Spleen (tissue), 11 donors: ENCODE measurements around the gene FKRP. TPM values are rescaled to one million over a fixed set of nuclear protein-coding genes. Genes with fewer than 3 reads are reported as not detected.
"Not testable (repeated sequence)": the region's sequence is repeated elsewhere in the genome, so short reads cannot be mapped to it uniquely, and the experiment has no call there.

Experiments used
- DNase-seq: peaks from one replicate; pipeline ENCODE4 v3.0.0-alpha.2; 2020
- H3K27ac ChIP-seq, 8 donors: fragments of 200-600 bp; sonication (generic) in 7 of 8; 1 replicate in 4 of 8; 2 replicates in 4 of 8; pipeline versions ENCODE4 v1.5.0 to v1.8.0; 2016 to 2021; ENCODE audit warnings: inconsistent platforms in 4 of 8, mild to moderate bottlenecking in 4 of 8, moderate library complexity in 1 of 8
- H3K27me3 ChIP-seq, 7 donors: fragments of 200-600 bp; sonication (generic) in 6 of 7; replicated peaks in 1 of 7; 1 replicate in 4 of 7; 2 replicates in 3 of 7; pipeline versions ENCODE4 v1.5.0 to v1.8.0; 2016 to 2021; ENCODE audit warnings: inconsistent platforms in 3 of 7, mild to moderate bottlenecking in 1 of 7
- H3K36me3 ChIP-seq, 6 donors: fragments of 200-600 bp; sonication (generic) in 5 of 6; 1 replicate in 4 of 6; 2 replicates in 2 of 6; pipeline versions ENCODE4 v1.5.0 to v1.8.0; 2016 to 2021; ENCODE audit warnings: inconsistent platforms in 2 of 6
- H3K4me1 ChIP-seq, 6 donors: fragments of 200-600 bp; sonication (generic) in 5 of 6; 1 replicate in 3 of 6; 2 replicates in 3 of 6; pipeline versions ENCODE4 v1.5.0 to v1.8.0; 2016 to 2021; ENCODE audit warnings: inconsistent platforms in 3 of 6
- H3K4me3 ChIP-seq, 8 donors: fragments of 200-600 bp; sonication (generic) in 7 of 8; 1 replicate in 4 of 8; 2 replicates in 4 of 8; pipeline versions ENCODE4 v1.5.0 to v1.8.0; 2016 to 2021; ENCODE audit warnings: inconsistent platforms in 4 of 8, mild to moderate bottlenecking in 4 of 8, moderate library complexity in 2 of 8
- H3K9me3 ChIP-seq, 8 donors: fragments of 200-600 bp; sonication (generic) in 7 of 8; 1 replicate in 4 of 8; 2 replicates in 4 of 8; pipeline versions ENCODE4 v1.5.0 to v1.8.0; 2016 to 2021; ENCODE audit warnings: inconsistent platforms in 4 of 8
- POLR2A ChIP-seq, 3 donors: fragments of 450-650 bp; IDR thresholded peaks; one replicate each; pipeline ENCODE4 v1.5.1; 2017; ENCODE audit warnings: antibody characterized with exemption in 3 of 3, mild to moderate bottlenecking in 1 of 3
- POLR2AphosphoS5 ChIP-seq, 3 donors: sonication (generic); formaldehyde crosslinking; IDR thresholded peaks; one replicate each; pipeline ENCODE4 v1.5.1; 2017; ENCODE audit warnings: antibody characterized with exemption in 3 of 3
- WGBS, 5 donors: extraction: QIAGEN DNeasy Blood & Tissue Kit in 3 of 5; methylation state at CpG; one replicate each; pipeline versions ENCODE4 v1.1.5 to v1.1.7; 2013 to 2018; 5-methylcytosine and 5-hydroxymethylcytosine counted together
- intact Hi-C: fragments of 100-400 bp; cut with DNase I; formaldehyde crosslinking; loops from one replicate; pipeline ENCODE4 v1.15.0; 2023; ENCODE audit warnings: low total_unique reads
- microRNA-seq, 3 donors: library from miRNA; unstranded; fragments of <30 nt; microRNA quantifications; one replicate each; pipeline versions ENCODE4 to v1.1.0, GENCODE V29; 2019 to 2020
- polyA plus RNA-seq, 3 donors: library from polyadenylated mRNA; stranded (reverse); fragments of 200-250 nt; gene quantifications; one replicate each; pipeline ENCODE4 v1.2.1, GENCODE V29; 2013
- small RNA-seq, 4 donors: library from RNA; depleted of rRNA; stranded (forward); fragments of <200 nt; gene quantifications; one replicate each; pipeline ENCODE3, GENCODE V24; 2016
- total RNA-seq, 7 donors: library from RNA; depleted of rRNA in 3 of 7; stranded (reverse); fragments of >200 nt in 3 of 7; fragmentation: NEBNext Ultra II Directional in 4 of 7; extraction: Animal tissue kit (Norgen Biotek cat#: 25700) in 4 of 7; gene quantifications; one replicate each; pipeline versions ENCODE4 v1.1.0 to v1.2.1, GENCODE V29; 2016 to 2021
- TF ChIP-seq, protein P1 (sequence below), 11 experiments: fragments of 200-600 bp in 7 of 11; fragments of 450-650 bp in 4 of 11; sonication (generic) in 4 of 11; IDR thresholded peaks in 8 of 11; conservative IDR thresholded peaks in 3 of 11; 1 replicate in 7 of 11; 2 replicates in 4 of 11; pipeline versions ENCODE4 v1.4.0 to v1.8.0; 2016 to 2021; ENCODE audit warnings: antibody characterized with exemption in 11 of 11, inconsistent platforms in 4 of 11, mild to moderate bottlenecking in 1 of 11
- donor health status: healthy with polysubstance abuse.
- donor health status: DM: no; HTN: no; CAD: no; lungs with moderate emphysema.
- donor health status: DM: no; HTN: no; CAD: no.
- donor health status: Bipolar disorder and iron deficiency.
- donor health status: healthy.
- donor health status: DM: no; HTN: no; CAD: no.
- donor health status: DM: yes; HTN: yes; CAD: no.

The FKRP gene
- total and polyA plus RNA-seq, 10 donors, result 5.3 to 24.8 (median 18.8) TPM

DNA sequence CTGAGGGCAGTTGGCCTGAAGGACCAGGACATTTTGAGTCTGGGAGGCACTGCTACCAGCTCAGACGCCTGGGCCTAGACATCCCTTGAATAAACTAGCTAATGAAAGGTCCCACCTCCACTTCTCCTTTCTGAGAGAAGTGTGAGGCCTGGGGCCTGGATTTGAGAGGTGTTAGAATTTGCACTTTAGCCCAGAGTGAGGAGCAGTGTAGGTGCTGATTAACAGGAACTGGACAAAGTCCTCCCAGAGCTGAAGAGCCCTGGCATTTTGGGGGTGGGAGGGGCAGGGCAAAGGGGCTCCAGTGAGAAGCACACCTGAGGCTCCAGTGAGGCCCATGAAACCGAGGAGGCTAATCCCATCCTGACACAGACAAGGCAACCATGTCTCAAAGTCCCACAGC lies 57.7 kb downstream of the FKRP start:
- TF ChIP-seq POLR2A (IDR thresholded peaks at IDR 0.05) (no peak), POLR2AphosphoS5 (IDR thresholded peaks at IDR 0.05) (no peak)
- TF ChIP-seq, protein P1, sequence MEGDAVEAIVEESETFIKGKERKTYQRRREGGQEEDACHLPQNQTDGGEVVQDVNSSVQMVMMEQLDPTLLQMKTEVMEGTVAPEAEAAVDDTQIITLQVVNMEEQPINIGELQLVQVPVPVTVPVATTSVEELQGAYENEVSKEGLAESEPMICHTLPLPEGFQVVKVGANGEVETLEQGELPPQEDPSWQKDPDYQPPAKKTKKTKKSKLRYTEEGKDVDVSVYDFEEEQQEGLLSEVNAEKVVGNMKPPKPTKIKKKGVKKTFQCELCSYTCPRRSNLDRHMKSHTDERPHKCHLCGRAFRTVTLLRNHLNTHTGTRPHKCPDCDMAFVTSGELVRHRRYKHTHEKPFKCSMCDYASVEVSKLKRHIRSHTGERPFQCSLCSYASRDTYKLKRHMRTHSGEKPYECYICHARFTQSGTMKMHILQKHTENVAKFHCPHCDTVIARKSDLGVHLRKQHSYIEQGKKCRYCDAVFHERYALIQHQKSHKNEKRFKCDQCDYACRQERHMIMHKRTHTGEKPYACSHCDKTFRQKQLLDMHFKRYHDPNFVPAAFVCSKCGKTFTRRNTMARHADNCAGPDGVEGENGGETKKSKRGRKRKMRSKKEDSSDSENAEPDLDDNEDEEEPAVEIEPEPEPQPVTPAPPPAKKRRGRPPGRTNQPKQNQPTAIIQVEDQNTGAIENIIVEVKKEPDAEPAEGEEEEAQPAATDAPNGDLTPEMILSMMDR (IDR thresholded peaks at IDR 0.05 in 8 of 11, conservative IDR thresholded peaks at IDR 0.05 in 3 of 11), result no peak
- H3K9me3 ChIP-seq, result no peaks in the 10 kb centered on the region
- H3K27me3 ChIP-seq, result no peaks in the 10 kb centered on the region
- no peak overlapping the region for H3K4me3 ChIP-seq
- no peaks in the 10 kb centered on the region for H3K4me1 ChIP-seq
- no peak overlapping the region for H3K27ac ChIP-seq
- intact Hi-C loops, result no loop called here
- WGBS, 5 donors, result 73 to 91% (median 78%) methylated on average over 2 of the region's 2 CpGs
- H3K36me3 ChIP-seq, result no peaks in the 10 kb centered on the region
- no peak for DNase-seq

- DNase-seq, H3K9me3 ChIP-seq, H3K27ac ChIP-seq, H3K36me3 ChIP-seq, H3K27me3 ChIP-seq, H3K4me1 ChIP-seq, intact Hi-C loops, H3K4me3 ChIP-seq: not testable (repeated sequence)
- 89 to 96% (median 93%) methylated on average over 4 of the region's 4 CpGs for WGBS, 5 donors
Observed at GRCh38 chr19:46804432-46804831, 58.6 kb downstream of the FKRP start.

GRCh38 chr19:46806656-46807055 lies 60.8 kb downstream of the FKRP start:
- Histone ChIP-seq H3K27ac (no peak overlapping the region), H3K36me3 (no peaks in the 10 kb centered on the region), H3K27me3 (no peaks in the 10 kb centered on the region), H3K4me3 (no peak overlapping the region), H3K4me1 (no peaks in the 10 kb centered on the region), H3K9me3 (no peaks in the 10 kb centered on the region)
- WGBS, 5 donors, result 87 to 94% (median 91%) methylated on average over 7 of the region's 7 CpGs
- DNase-seq, result no peak
- TF ChIP-seq POLR2AphosphoS5 (IDR thresholded peaks at IDR 0.05), result no peak
- no peak for TF ChIP-seq POLR2A (IDR thresholded peaks at IDR 0.05)
- TF ChIP-seq, protein P1 (IDR thresholded peaks at IDR 0.05 in 8 of 11, conservative IDR thresholded peaks at IDR 0.05 in 3 of 11), result no peak
- intact Hi-C loops, result no loop called here

Small RNA genes within 50 kb of the gene (microRNA-seq; reads per million reads assigned to microRNA genes)
- gene MIR320E, result 3.1 to 4.7 (median 3.2) reads per million in 3 donors

Small RNA genes within 50 kb of the gene (small RNA-seq; reads per million reads assigned to genes)
- 0 reads per million in 4 donors for gene MIR320E
- gene RF00019, result 0 reads per million in 4 donors

Other genes starting within 250 kb of the FKRP start
- gene CALM3, start 144.7 kb upstream of the FKRP start, total RNA-seq, result 100 to 1,000 TPM; 121 to 197 (median 143) TPM
- gene CALM3, start 144.7 kb upstream of the FKRP start, polyA plus RNA-seq, result 100 to 1,000 TPM in 2 of 3 donors, 10 to 100 TPM in 1; 78.1 to 167 (median 111) TPM
- gene PTGIR, start 121.0 kb upstream of the FKRP start, total RNA-seq, result 10 to 100 TPM in 3 of 7 donors, 1 to 10 TPM in 4; 5.4 to 18.6 (median 8.6) TPM
- gene PTGIR, start 121.0 kb upstream of the FKRP start, polyA plus RNA-seq, result 1 to 10 TPM; 5.7 to 9.1 (median 5.9) TPM
- gene GNG8, start 109.9 kb upstream of the FKRP start, total RNA-seq, result not detected
- gene GNG8, start 109.9 kb upstream of the FKRP start, polyA plus RNA-seq, result not detected
- 10 to 100 TPM in 1 of 7 donors, 1 to 10 TPM in 6; 4.9 to 10.4 (median 6.1) TPM for gene DACT3, start 84.9 kb upstream of the FKRP start, total RNA-seq
- 1 to 10 TPM; 1.6 to 4.1 (median 3.2) TPM for gene DACT3, start 84.9 kb upstream of the FKRP start, polyA plus RNA-seq
- 100 to 1,000 TPM in 4 of 7 donors, 10 to 100 TPM in 3; 76.3 to 127 (median 115) TPM for gene PRKD2, start 28.9 kb upstream of the FKRP start, total RNA-seq
- 100 to 1,000 TPM in 2 of 3 donors, 10 to 100 TPM in 1; 63.4 to 132 (median 105) TPM for gene PRKD2, start 28.9 kb upstream of the FKRP start, polyA plus RNA-seq
- 100 to 1,000 TPM in 5 of 7 donors, 10 to 100 TPM in 2; 90.1 to 143 (median 107) TPM for gene STRN4, start 393 bp downstream of the FKRP start, total RNA-seq
- gene STRN4, start 393 bp downstream of the FKRP start, polyA plus RNA-seq, result 10 to 100 TPM; 28.2 to 70.7 (median 30.0) TPM
- 10 to 100 TPM; 45.1 to 62.8 (median 49.8) TPM for gene SLC1A5, start 42.5 kb downstream of the FKRP start, total RNA-seq
- gene SLC1A5, start 42.5 kb downstream of the FKRP start, polyA plus RNA-seq, result 10 to 100 TPM; 13.2 to 29.5 (median 23.0) TPM
- gene AP2S1, start 104.8 kb downstream of the FKRP start, total RNA-seq, result 100 to 1,000 TPM in 4 of 7 donors, 10 to 100 TPM in 3; 58.0 to 144 (median 116) TPM
- 100 to 1,000 TPM in 2 of 3 donors, 10 to 100 TPM in 1; 69.3 to 145 (median 104) TPM for gene AP2S1, start 104.8 kb downstream of the FKRP start, polyA plus RNA-seq
- 10 to 100 TPM; 26.0 to 49.4 (median 42.9) TPM for gene ARHGAP35, start 114.9 kb downstream of the FKRP start, total RNA-seq
- 10 to 100 TPM in 1 of 3 donors, 1 to 10 TPM in 2; 2.3 to 10.8 (median 3.0) TPM for gene ARHGAP35, start 114.9 kb downstream of the FKRP start, polyA plus RNA-seq